HG03175 (cell line): ENCODE data around the gene PREX1.
A peak's percentile ranks its signal among the peaks of the same experiment; 100 is the strongest.
"Not testable (repeated sequence)": the region's sequence is repeated elsewhere in the genome, so short reads cannot be mapped to it uniquely, and the experiment has no call there.

ENCODE experiments used
- ATAC-seq: cut with Tn5 transposase; IDR thresholded peaks from one replicate; pipeline ENCODE4 v1.9.1; 2021; ENCODE audit warnings: mild to moderate bottlenecking, moderate library complexity; ENCODE audit not compliant: unreplicated experiment

The PREX1 gene

DNA sequence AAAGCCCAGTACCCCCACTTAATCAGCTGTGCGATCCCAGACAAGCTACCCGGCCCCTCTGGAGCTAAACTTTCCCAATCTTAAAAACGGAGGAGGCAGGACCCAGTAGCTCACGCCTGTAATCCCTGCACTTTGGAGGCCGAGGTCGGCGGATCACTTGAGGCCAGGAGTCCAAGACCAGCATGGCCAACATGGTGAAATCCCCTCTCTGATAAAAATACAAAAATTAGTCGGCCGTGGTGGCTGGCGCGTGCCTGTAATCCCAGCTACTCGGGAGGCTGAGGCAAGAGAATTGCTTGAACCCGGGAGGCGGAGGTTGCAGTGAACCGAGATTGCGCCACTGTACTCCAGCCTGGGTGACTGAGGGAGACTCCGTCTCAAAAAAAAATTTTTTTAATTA lies 1.3 kb downstream of the PREX1 start:
- not testable (repeated sequence) for ATAC-seq

DNA sequence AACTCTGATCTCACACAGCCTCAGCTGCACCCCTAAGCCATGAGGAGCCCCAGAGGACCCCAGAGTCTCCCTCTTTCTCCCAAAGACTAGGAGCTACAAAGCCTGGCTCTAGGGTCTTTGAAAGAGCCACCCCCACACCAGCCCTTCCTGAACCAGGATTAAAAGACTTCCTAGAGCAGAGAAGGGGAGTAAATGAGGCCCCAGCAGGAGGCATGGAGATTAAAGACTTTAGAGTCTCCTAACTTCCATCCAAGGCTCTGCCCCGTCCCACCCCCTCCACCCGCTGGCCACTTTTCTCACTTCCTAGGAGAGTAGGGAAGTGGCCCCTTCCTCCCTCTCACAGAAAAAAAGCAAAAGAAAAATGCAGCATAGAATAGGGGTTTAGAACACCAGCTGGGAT lies 1.7 kb downstream of the PREX1 start:
- no peak for ATAC-seq

GRCh38 chr20:48825566-48825920 lies 2.3 kb downstream of the PREX1 start:
- no peak for ATAC-seq

- no peak for ATAC-seq
Observed at GRCh38 chr20:48824830-48825565, 2.8 kb downstream of the PREX1 start.

- ATAC-seq, result peak; percentile 33
Observed at GRCh38 chr20:48823960-48824498, 3.8 kb downstream of the PREX1 start.

- ATAC-seq, result no peak
Observed at GRCh38 chr20:48823476-48823875, 4.3 kb downstream of the PREX1 start.

DNA sequence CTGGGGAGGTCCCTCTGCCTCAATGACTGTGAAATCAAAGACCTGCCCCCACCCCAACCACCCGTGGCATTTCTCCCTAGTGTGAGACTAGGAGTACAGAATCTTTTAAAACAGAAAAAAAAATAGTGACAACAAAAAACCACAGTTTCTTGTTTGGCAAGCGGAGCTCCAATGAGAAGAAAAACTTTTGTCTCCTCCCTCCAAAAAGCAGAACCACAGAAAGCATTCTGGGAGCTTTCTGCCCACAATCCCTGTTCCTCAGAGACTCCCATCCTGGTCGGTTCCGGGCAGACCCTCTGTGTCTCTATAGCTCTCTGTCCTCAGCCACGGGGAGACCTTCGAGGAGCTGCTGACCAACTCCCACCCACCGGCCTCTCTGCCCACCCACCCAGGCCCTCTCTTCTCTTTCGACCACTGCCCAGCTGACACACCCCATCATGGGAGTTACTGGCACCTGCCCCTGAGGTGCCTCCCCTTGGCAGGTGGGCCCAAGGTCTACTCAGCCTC lies 4.9 kb downstream of the PREX1 start:
- ATAC-seq, result no peak

GRCh38 chr20:48822178-48822577 lies 5.6 kb downstream of the PREX1 start:
- ATAC-seq, result no peak

- no peak for ATAC-seq
Observed at GRCh38 chr20:48821261-48821920, 6.4 kb downstream of the PREX1 start.

DNA sequence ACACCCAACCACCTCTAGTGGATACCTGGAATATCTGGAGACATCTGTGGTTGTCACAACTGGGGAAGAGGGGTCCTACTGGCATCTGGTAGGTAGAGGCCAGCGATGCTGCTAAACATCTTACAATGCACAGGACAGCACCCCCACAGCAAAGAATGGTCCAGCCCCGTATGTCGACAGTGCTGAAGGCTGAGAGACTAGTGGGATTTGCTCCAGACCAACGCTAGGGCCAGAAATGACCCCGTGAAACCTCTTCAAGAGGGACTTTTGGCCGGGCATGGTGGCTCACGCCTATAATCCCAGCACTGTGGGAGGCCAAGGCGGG lies 7.2 kb downstream of the PREX1 start:
- ATAC-seq, result no peak

DNA sequence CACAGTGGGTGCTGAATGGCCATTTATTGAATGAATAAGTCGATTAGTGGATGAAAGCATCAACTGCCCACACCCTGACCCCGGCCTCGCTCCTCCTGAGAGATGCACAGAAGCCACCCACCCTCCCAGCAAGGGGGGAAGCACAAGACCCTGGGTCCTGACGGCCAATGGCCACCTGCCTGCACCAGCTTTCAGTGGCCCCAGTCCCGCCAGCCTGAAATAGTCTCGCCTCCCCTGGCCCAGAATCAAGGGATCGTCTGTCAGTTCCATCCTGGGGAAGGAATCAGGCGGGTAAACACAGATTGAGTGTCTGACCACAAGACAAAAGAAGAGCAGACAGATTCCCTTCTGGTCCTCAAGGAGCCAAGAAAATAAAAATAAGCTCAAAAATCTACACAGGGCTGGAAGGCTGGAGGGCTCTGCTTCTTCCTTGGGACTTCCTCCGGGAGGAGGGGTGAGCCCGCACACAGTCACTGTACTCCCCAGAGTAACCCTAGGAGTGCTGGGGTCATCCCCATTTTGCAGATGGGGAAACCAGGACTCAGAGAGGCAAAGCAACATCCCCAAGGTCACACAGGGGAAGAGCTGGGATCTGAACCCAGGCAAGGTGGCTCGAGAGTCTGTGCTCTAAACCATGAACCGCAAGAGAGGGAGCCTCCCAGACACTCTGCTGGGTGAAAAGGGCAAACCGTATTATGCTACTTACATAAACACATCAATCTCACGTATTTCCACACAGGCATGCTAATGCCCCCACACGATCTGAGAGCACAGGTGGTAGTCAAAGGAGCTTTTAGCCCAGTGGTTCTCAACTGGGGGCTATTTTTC lies 7.8 kb downstream of the PREX1 start:
- ATAC-seq, result no peak

- no peak for ATAC-seq
Observed at GRCh38 chr20:48819089-48819488, 8.7 kb downstream of the PREX1 start.

DNA sequence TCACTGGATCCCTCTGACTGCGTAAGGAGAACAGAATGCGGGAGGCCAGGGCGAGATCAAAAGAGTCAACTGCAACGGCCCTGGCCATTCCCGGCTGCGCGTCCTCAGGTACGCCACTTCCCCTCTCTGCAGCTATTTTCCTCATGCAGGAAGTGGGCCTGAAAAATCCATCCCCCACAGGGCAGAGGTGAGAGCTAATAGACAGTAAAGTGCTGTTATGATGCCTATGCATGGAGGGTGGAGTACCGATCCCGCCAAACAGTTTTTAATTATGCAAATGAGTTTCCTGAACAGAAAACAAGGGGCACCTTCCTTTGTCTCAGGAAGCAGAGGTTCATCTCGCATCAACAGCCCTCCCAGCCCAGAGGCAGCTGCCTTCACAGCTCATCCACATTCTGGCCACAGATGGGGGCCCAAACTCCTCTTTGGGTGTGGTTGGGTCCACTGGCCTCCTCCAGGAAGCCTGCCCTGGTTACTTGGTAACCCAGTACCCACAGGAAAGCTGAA lies 9.3 kb downstream of the PREX1 start:
- ATAC-seq, result peak; percentile 62

GRCh38 chr20:48818031-48818370 lies 9.8 kb downstream of the PREX1 start:
- no peak for ATAC-seq

GRCh38 chr20:48817367-48818030 lies 10.3 kb downstream of the PREX1 start:
- no peak for ATAC-seq

DNA sequence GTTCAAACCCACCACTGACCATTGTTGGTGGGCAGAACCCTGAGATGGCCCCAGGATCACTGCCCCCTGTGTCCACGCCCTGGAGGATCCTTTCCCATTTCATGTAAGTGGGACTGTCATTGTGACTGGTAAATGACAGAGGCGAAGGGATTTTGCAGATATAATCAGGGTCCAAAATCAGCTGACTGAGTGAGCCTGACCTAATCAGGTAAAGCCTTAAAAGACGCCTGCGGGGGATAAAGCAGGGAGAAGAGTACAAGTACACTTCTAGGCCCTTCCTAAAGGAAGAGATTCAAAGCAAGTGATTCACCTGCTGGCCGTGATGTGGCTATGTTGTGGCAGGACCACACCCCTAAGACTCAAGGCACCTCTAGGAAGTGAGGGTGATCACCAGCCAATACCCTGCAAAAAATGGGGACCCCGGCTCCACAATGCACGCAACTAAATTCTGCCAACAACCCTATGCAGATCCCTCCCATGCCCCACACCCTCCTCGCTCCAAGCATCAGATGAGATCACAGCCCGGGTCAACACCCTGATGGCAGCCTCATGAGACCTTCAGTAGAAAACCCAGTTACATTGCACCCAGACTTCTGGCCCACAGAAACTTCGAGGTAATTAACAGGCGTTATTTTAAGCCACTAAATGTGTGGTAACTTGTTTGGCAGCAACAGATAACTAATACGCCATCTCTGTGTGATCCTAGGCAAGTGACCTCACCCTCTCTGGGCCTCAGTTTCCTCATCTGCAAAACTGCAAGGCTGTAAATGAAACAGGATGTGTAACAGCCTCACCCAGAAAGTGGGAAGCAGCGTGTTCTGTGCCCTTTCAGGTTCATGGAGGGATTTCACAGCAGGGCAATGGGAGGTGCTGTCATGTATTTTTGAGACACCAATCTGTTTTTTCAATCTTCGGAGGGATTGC lies 11.3 kb downstream of the PREX1 start:
- ATAC-seq, result no peak

GRCh38 chr20:48815537-48815936 lies 12.3 kb downstream of the PREX1 start:
- no peak for ATAC-seq

GRCh38 chr20:48814633-48815032 lies 13.2 kb downstream of the PREX1 start:
- no peak for ATAC-seq

GRCh38 chr20:48813930-48814546 lies 13.8 kb downstream of the PREX1 start:
- no peak for ATAC-seq

DNA sequence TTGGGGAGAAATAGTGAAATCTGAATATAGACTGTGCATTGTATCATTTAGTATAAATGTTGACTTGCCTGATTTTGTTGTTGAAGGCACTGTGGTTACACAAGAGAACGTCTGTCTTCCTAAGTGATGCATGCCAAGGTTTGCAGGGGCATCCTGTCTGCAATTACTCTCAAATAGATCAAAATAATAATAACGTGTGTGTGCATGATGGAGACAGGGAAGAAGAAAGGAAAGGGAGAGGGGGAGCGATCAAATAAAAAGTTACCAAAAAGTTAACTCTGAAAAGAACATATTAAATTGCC lies 14.4 kb downstream of the PREX1 start:
- no peak for ATAC-seq
